ENCODE measurements around the gene RAMAC. TPM values are rescaled to one million over a fixed set of nuclear protein-coding genes. Genes with fewer than 3 reads are reported as not detected.
A peak's percentile ranks its signal among the peaks of the same experiment; 100 is the strongest.

RAMAC gene
- total RNA-seq, 1 experiment from 2014 or later = 31.8 TPM

DNA sequence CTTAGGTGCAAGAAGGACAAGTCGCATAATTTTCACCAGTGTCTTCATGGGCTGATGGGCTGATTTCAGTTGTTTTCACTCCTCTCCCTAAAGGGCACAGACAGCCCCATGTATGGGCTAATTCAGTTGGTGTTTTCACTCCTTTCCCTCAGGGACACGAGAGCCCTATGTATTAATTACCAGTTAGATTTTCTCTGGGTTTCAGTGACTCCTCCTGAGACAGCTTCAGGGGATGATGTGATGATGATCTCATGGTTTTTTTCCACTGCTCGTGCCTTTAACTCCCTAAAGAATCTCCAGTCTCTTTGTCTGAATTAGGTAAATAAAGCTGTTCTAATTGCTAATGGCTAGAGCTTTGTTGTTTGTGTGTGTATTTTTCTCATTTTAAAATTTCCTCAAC, 9.9 kb downstream of the RAMAC start:
- Mint-ChIP-seq H3K9me3 (ENCODE audit: unreplicated experiment) (no peaks in the 10 kb centered on the region), H3K4me3 (ENCODE audit: unreplicated experiment) (no peak overlapping the region), H3K4me1 (ENCODE audit: low read depth, unreplicated experiment) (no peaks in the 10 kb centered on the region), H3K27me3 (ENCODE audit: insufficient read depth, unreplicated experiment) (no peaks in the 10 kb centered on the region), H3K36me3 (ENCODE audit: insufficient read depth, unreplicated experiment) (peaks cover 5% of the 10 kb centered on the region), H3K27ac (ENCODE audit: unreplicated experiment) (no peak overlapping the region)
- no peaks in the 10 kb centered on the region for H3K4me1 ChIP-seq
- H3K9me3 ChIP-seq = no peaks in the 10 kb centered on the region
- CTCF ChIA-PET = no interaction called here
- POLR2A ChIA-PET = no interaction called here
- BruUV-seq (replicated peaks) = no TSS peak
- no peak for TF ChIP-seq CTCF (IDR thresholded peaks at IDR 0.05; ENCODE audit: insufficient read depth in 1 of 2, low read depth in 1 of 2, low read length in 1 of 2, severe bottlenecking in 1 of 2, unreplicated experiment in 1 of 2)
- H3K27me3 ChIP-seq (replicated peaks; ENCODE audit: control insufficient read depth, insufficient read depth, low read length) = no peaks in the 10 kb centered on the region
- no peak overlapping the region for H3K4me3 ChIP-seq (ENCODE audit: low read depth, low read length)
- no peaks in the 10 kb centered on the region for H3K36me3 ChIP-seq (ENCODE audit: control insufficient read depth, insufficient read depth, low read length)
- no peak for DNase-seq
- intact Hi-C loops (cut with micrococcal nuclease; ENCODE audit: unreplicated experiment) = no loop called here

GRCh38 chr15:82999426-82999825, 13.4 kb downstream of the RAMAC start:
- Histone ChIP-seq H3K4me3 (ENCODE audit: low read depth, low read length) (no peak overlapping the region), H3K4me1 (no peaks in the 10 kb centered on the region), H3K9me3 (no peaks in the 10 kb centered on the region), H3K27me3 (replicated peaks; ENCODE audit: control insufficient read depth, insufficient read depth, low read length) (no peaks in the 10 kb centered on the region), H3K36me3 (ENCODE audit: control insufficient read depth, insufficient read depth, low read length) (no peaks in the 10 kb centered on the region)
- no TSS peak for BruUV-seq (replicated peaks)
- H3K27ac Mint-ChIP-seq (ENCODE audit: unreplicated experiment) = no peak overlapping the region
- H3K27me3 Mint-ChIP-seq (ENCODE audit: insufficient read depth, unreplicated experiment) = no peaks in the 10 kb centered on the region
- no peaks in the 10 kb centered on the region for H3K4me1 Mint-ChIP-seq (ENCODE audit: low read depth, unreplicated experiment)
- no peak for TF ChIP-seq CTCF (IDR thresholded peaks at IDR 0.05; ENCODE audit: insufficient read depth in 1 of 2, low read depth in 1 of 2, low read length in 1 of 2, severe bottlenecking in 1 of 2, unreplicated experiment in 1 of 2)
- intact Hi-C loops (cut with micrococcal nuclease; ENCODE audit: unreplicated experiment) = no loop called here
- DNase-seq = no peak
- no peaks in the 10 kb centered on the region for H3K9me3 Mint-ChIP-seq (ENCODE audit: unreplicated experiment)
- H3K4me3 Mint-ChIP-seq (ENCODE audit: unreplicated experiment) = no peak overlapping the region
- CTCF ChIA-PET = interaction anchor here (0.9 kb wide), 1 partner anchor 12 kb away, joined by 3 read pairs; no protein-coding TSS in a partner anchor
- POLR2A ChIA-PET = no interaction called here
- no peaks in the 10 kb centered on the region for H3K36me3 Mint-ChIP-seq (ENCODE audit: insufficient read depth, unreplicated experiment)

DNA sequence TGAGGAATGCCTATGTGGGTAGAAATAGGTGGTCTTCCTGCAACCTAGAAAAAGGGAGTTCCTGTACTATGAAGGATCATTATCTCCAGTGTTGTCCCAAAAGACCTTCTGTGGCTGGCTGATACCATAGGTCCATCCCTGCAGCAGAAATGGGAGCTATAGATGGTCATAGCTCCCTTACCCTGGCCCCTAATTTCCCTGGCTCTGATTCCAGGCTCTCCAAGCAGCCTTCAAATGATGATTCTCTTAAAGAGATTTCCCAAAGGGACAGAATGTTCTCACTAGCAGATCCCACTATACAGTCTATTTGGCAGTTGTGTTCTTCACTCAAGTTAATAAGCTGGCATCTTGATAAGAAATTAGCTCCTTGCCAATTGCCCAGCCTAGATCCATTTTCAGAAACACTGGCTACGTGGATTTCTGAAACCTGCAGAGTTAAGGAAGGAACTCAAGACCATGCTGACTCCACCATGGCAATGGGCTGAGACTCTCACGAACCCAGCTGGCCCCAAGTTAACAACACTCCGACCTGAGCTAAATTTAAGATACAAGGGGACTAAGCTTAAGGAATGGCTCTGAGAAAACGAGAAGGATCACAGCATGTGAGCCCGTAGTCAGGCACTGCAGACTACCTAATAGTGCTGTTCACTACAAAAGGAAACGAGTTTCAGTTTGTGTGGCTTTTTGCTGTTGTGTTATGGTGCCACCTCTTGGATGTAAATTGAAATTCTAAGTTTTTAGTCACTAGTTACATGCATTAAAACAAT, 14.1 kb downstream of the RAMAC start:
- POLR2A ChIA-PET = no interaction called here
- H3K27ac Mint-ChIP-seq (ENCODE audit: unreplicated experiment) = no peak overlapping the region

More for the DNA sequence above, 14.1 kb downstream of the RAMAC start:
- CTCF ChIA-PET = no interaction called here
- no peaks in the 10 kb centered on the region for H3K27me3 ChIP-seq (replicated peaks; ENCODE audit: control insufficient read depth, insufficient read depth, low read length)
- no peaks in the 10 kb centered on the region for H3K9me3 ChIP-seq
- no peaks in the 10 kb centered on the region for H3K36me3 ChIP-seq (ENCODE audit: control insufficient read depth, insufficient read depth, low read length)
- DNase-seq = peak in 1 of 2 experiments; percentile 19
- H3K27me3 Mint-ChIP-seq (ENCODE audit: insufficient read depth, unreplicated experiment) = no peaks in the 10 kb centered on the region
- H3K4me3 ChIP-seq (ENCODE audit: low read depth, low read length) = no peak overlapping the region
- H3K36me3 Mint-ChIP-seq (ENCODE audit: insufficient read depth, unreplicated experiment) = no peaks in the 10 kb centered on the region
- no TSS peak for BruUV-seq (replicated peaks)
- no peaks in the 10 kb centered on the region for H3K4me1 ChIP-seq
- no peak overlapping the region for H3K4me3 Mint-ChIP-seq (ENCODE audit: unreplicated experiment)
- no peaks in the 10 kb centered on the region for H3K9me3 Mint-ChIP-seq (ENCODE audit: unreplicated experiment)
- peak; percentile 10 to 15 for TF ChIP-seq CTCF (IDR thresholded peaks at IDR 0.05; ENCODE audit: insufficient read depth in 1 of 2, low read depth in 1 of 2, low read length in 1 of 2, severe bottlenecking in 1 of 2, unreplicated experiment in 1 of 2)
- H3K4me1 Mint-ChIP-seq (ENCODE audit: low read depth, unreplicated experiment) = no peaks in the 10 kb centered on the region
- intact Hi-C loops (cut with micrococcal nuclease; ENCODE audit: unreplicated experiment) = loop anchor here (1.0 to 2.0 kb wide), 2 partner anchors 151 to 459 kb away; partner anchors contain the start of gene RPS17

Data from Caco-2 (cell line).